Fibroblast of skin of back (primary cell): Measurements from ENCODE around the gene INPPL1.

ENCODE experiments used
- DNase-seq: peaks from one replicate; pipeline ENCODE4 v3.0.0-alpha.2; 2013

INPPL1 gene

DNA sequence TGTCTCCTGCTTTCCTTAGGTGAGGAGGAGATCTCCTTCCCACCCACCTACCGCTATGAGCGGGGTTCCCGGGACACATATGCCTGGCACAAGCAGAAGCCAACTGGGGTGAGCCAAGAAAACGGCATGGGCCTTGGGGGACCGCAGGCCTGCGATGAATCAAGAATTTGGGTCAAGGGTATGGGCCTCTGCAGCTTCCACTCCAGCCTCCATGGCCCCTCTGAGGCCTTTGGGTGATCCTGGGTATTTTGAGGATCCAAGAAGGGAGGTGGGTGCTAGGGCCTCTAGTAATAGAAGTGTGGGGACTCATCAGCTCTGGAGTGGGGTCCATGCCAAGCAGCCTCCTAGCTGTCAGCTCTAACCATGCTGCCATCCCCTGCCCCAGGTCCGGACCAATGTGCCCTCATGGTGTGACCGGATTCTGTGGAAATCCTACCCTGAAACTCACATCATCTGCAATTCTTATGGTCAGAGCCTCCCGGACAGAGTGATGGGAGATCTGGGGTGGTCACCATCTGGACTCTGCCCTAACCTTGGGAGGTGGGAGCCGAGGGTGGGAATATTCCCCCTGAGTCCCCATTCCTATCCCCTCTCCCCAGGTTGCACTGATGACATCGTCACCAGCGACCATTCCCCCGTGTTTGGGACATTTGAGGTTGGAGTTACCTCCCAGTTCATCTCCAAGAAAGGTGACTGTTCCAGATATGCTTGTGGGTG is 8.6 kb downstream of the INPPL1 start:
- no peak for DNase-seq

DNA sequence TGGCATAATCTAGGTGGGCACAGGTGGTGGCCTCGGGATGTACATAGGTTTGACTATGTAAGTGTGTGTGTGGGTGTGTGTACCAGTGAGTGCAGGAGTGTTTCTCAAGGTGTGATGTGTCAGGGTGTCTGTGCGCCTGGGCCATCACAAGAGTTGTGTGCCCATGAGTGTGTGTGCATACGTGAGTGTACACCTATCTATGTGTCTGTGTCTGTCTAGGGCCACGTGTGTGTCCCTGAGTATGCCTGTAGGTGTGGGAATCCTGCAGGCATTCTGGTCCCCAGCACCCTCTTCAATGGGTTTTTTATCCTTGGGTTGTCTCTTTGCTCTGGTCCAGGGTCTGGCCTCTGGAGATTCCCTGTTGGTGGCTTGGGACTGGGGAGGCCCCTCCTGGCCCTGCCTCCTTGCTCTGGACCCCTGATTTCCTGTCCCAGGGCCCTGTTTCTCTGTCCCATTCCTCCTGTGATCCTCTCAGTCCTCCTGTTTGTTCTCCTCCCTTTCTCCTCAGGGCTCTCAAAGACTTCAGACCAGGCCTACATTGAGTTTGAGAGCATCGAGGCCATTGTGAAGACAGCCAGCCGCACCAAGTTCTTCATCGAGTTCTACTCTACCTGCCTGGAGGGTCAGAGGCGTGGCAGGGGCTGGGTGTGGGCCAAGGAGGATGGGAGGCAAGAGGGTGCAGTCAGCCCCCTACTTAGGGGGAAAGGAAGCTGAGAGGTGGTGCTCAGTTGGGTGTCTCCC is 9.4 kb downstream of the INPPL1 start:
- DNase-seq: no peak

DNA sequence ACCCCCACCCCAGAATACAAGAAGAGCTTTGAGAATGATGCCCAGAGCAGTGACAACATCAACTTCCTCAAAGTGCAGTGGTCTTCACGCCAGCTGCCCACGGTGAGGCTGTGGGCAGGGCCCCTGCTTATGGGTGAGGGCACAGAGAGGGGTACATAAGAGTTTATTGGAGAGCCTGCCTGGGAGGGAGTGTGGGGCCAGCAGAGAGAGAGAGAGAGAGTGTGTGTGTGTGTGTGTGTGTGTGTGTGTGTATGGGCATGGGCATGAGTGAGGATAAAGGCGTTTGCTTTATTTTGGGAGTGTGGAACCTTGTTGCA is 9.9 kb downstream of the INPPL1 start:
- DNase-seq: no peak

DNA sequence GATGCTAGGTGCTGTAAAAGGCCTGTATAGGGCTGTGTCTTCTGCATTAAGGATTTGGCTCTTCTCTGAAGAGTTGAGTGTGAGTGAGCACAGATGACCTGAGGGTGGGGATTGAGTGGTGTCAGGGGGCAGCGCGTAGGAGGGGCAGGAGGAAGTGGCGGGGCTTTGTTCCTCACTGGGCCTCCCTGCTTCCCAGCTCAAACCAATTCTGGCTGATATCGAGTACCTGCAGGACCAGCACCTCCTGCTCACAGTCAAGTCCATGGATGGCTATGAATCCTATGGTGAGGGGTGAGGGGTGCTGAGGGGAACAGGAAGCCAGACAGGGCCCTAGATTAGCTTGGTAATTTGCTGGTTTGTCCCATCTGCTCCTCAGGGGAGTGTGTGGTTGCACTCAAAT is 10.4 kb downstream of the INPPL1 start:
- no peak for DNase-seq

DNA sequence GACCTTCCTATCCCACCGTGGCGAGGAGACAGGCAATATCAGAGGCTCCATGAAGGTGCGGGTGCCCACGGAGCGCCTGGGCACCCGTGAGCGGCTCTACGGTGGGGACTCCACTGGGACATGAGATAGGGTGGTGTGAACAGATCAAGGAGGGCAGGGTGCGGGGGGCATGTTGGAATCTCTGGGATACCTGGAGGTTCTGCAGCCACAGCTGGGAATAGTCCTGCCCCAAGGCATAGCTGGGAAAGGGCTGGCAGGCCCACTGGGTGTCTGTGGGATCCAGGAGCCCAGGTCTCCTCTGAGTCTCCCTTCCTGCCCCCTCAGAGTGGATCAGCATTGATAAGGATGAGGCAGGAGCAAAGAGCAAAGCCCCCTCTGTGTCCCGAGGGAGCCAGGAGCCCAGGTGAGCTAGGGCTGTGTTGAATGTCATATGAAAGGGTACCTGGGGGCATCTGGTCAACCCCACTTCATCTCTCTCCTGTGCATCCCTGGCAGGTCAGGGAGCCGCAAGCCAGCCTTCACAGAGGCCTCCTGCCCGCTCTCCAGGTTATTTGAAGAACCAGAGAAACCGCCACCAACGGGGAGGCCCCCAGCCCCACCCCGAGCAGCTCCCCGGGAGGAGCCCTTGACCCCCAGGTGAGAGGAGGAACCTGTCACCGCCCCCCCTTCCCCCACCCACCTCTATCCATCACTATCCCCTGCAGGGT is 10.9 kb downstream of the INPPL1 start:
- DNase-seq: no peak

DNA sequence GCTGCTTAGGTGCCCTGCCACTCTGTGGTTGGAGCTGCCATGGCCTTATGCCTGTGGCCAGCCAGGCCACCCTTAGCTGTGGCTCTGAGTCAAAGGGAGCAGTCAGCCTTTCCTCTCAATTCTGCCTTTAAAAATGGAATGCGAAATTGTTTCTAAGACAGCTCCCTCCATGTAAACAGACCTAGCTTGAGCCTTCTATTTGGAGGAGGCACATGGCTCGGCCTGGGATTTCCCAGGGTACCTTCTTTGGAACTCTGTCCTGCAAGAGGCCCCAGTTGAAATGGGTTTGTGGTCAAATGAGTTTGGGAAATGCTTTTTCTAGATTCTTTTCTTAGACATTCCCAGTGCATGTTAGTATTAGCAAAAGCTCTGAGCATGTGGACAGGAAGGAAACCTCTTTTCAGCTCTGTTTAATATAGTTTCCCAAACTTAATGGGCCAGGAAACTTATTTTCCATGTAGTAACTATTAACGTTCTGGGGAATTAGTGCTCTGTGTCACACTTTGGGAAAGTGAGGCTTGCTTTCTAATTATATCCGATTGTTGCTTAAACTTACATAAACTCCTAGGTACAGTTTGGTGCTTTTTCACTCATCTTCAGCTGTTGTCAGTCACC is 11.6 kb downstream of the INPPL1 start:
- DNase-seq: no peak

DNA sequence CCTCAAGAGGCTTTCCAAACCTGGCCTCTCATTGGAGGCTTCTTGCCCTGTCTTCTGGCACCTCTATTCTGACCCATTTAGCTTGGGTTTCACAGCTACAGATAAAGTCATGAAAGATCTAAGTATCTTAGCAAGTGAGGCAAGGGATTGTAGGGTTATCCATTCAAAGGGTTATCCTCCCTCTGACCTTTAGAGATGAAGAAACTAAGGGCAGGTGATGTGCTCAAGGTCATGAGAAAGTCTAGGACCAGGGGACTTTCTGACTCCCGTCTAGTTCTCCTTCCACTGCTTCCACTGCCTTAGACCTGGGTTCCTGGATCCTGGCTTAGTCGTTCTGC is 12.2 kb downstream of the INPPL1 start:
- DNase-seq: no peak

DNA sequence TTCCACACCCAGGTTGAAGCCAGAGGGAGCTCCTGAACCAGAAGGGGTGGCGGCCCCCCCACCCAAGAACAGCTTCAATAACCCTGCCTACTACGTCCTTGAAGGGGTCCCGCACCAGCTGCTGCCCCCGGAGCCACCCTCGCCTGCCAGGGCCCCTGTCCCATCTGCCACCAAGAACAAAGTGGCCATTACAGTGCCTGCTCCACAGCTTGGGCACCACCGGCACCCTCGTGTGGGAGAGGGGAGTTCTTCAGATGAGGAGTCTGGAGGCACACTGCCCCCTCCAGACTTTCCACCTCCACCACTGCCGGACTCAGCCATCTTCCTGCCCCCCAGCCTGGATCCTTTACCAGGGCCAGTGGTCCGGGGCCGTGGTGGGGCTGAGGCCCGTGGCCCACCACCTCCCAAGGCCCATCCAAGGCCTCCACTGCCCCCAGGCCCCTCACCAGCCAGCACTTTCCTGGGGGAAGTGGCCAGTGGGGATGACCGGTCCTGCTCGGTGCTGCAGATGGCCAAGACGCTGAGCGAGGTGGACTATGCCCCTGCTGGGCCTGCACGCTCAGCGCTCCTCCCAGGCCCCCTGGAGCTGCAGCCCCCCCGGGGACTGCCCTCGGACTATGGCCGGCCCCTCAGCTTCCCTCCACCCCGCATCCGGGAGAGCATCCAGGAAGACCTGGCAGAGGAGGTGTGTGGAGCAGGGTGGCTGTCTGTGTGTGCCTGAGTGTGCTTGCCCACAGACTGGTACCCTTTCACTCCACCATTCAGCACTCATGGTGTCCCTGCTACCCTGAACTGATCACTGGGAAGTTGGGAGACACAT is 12.8 kb downstream of the INPPL1 start:
- DNase-seq: no peak

DNA sequence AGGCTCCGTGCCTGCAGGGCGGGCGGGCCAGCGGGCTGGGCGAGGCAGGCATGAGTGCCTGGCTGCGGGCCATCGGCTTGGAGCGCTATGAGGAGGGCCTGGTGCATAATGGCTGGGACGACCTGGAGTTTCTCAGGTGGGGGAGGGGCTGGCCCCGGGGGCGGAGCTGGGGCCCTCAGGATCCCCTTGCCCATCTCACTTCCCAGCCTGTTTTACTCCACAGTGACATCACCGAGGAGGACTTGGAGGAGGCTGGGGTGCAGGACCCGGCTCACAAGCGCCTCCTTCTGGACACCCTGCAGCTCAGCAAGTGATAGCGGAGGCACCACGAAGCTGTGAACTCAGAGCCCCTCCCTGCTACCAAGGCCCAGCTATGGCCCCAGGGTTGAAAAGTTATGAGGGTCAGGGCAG is 13.5 kb downstream of the INPPL1 start:
- peak; percentile 68 for DNase-seq

DNA sequence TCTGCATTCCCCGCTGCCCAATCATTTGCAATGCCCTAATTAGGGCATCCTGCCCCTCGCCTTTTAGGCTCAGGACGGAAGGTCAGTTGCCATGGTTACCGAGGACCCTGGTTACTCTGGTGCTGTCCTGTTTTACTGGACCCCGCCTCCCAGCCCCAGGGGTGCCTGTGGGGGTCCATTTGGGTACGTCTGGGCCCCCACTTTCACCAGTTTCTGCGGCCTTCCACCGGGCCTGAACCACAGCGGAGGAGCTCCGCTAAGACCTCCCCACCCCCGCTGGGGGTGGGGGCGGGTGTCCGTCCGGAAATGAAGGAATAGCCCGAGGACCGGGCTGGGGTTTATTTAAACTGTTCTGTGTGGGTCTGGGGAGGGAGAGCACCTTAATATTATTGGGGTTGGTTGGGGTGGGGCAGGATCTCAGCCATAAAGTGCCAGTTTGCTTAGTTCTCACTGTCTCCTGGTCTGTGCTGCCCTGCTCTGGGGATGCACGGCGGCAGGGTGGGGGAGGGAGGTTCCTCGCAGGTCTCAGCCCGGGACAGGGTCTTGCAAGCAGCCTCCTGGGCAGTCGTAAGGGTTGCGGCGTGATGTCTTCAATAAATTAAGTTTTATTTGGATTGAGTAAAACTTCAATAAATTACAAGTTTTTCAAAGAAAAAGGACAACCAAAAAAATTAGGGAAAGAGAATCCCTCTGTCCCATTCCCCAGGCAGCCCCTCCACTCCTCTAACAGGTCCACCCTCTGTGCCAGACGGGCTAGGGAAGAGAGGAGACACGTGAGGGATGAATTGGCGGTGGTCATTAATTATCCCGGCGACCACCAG is 14.1 kb downstream of the INPPL1 start:
- DNase-seq: no peak

DNA sequence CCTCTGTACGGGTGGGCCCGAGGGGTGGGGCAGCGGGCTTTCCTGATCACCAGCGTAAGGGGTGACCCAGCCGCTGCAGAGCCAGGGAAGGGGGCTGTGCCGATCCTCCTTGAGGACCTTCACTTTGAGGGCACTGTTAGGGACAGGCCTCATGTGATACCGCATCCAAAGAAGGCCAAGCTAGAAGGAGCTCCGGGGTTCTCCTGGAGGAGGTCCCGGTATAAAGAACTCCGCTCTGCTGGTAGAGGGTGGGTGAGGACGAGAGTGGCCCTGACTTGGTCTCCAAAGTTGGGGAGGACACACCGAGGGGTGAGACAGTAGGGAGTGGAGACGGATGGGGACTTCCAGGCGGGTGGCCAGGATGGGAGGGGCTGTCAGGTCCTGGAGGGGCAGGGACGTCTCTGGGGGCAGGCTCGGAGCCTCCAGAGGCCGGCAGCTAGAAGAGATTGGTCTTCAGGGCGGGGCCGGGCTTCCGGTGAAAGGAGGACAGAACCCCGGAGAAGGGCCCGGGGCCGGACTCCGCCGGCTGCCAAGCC is 14.8 kb downstream of the INPPL1 start:
- peak; percentile 71 for DNase-seq

DNA sequence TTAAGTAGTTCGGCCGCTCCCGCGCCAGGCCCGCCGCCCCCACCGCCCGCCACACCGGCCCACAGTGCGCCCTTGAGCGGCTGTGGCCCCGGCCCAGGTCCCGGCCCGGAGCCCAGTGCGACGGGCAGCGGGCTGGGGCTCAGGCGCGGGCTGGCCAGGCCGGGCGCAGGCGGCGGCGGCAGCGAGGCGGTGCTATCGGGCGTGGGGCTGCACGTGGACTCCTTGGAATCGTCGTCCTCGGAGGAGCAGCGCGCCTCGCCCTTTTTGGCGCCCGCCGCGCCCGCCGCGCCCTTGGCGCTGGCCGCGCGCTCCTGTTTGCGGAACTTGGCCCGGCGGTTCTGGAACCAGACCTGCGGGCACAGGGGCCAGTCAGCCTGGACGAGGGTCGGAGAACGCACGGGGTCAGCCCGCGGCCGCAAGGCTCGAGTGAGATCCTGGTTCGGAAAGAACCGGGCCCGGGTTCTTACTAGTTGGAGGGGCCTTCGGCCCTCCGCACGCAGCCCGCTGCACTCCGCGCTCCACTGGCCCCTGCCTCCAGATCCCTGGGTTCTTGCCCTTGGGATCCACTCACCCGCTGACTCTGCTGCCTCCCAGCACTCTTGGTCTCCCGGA is 15.4 kb downstream of the INPPL1 start:
- peak; percentile 37 for DNase-seq

DNA sequence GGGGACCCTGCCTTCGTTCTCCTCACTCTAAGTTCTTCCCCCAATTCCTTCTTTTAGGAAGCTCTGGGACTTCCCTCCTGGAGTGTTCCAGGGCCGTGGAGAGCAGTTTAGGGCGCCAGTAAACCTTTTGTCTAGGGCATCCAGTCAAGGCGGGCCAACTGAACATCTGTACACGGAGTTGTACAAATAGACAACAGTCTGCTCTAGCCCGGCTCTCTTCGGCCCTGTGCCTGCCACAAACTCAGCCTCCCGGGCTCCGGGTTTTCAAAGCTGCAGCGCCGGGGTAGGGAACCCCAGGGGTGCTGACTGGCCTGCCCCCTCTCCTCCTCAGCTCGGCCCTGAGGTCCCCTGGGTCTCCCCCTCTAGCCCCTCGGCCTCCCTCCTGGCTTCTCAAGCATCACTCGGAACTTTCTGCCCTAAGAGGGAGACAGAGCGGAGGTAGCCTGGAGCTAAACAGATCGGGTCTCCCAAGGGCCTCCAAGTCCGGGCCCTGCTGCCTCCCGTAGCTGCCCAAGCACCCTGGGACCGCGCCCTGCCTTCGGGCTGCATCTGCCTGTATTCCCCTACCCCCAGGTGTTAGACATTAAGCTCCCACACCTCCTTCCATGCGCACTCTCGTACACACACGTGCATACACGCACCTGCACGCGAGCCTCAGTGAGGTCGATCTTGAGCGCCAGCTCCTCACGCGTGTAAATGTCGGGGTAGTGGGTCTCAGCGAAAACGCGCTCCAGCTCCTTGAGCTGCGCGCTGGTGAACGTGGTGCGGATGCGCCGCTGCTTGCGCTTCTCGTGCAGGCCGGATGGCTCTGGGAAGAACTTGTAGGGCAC is 16.1 kb downstream of the INPPL1 start:
- DNase-seq: no peak

DNA sequence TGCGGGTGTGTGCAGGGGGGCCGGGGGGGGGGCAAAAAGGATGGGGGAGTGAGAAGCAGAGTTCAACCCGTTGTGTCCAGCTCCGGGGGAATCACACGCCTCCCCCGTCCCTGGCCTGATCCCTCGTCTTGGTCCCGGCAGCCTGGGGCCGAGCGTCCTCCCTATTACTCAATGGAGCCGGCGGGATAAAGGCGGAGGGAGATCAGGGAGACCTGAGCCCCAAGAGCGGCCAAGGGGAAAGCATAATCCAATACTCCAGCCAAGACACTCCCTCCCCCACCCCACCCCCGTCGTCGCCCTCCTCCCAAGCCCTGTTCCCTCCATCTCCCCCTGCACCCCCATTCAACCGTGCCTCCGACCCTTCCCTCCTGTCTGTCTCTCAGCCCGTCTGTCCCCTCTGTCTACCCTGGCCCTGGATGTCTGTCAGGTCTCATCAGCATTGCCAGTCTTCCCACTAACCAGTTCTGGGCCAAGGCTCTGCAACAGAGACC is 16.8 kb downstream of the INPPL1 start:
- no peak for DNase-seq

DNA sequence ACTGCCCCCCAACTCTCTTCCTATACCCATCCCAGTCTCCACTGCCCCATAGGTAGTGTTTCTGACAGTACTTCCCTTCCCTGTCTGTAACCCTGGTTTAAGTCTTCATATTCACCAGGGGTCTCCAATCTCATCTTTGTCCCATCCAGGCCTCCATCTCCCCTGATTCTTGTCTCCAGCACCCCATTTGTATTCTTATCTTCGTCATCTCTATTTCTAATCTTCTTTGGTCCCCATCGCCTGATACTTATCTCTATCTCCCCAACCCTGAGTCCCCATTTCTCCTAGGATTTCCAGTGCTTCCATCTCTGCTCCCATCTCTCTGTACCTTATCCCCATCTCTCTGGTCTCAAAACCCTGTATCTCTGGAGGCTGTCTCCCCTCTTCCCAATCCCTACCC is 17.6 kb downstream of the INPPL1 start:
- DNase-seq: no peak

DNA sequence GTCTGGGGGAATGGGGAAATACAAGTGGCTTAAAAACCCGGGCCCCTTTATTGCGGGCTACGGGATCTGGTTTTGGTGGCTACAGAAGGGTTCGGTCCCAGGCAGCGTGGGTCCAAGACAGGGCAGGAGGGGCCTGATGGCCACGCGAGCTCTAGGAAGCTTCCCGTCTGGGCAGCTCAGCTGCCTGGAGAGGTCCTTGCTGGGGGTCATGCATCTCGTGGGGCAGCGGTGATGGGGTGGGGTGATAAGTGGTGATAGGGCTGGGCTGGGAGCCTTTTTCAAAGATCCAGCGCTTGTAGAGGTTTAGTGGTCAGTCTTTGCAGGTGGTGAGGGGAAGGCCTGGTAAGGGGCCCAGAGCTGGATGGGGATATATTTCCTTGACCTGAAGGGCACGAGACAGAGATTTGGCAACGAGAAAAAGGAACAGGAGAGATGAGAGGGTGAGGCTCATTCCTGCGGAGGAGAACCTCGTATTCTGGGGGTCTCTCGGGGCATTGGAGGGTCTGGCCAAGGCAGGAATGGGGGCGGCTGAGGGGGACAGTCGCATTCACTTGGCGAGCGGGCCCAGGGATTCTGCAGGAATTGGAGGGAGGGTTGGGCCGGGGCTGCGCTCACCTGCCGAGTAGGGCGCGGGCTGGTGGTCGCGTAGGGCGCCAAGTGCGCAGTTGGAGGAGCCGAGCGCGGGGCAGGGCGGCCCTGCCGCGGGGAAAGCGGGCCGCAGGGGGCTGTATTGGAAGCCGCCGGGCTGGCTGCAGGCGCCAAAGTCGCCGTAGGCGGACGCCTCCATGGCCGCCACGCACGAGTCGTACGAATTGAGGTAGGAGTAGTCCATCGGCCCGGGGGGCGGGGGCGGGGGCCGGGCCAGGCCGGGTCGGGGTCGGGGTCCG is 18.8 kb downstream of the INPPL1 start:
- no peak for DNase-seq

DNA sequence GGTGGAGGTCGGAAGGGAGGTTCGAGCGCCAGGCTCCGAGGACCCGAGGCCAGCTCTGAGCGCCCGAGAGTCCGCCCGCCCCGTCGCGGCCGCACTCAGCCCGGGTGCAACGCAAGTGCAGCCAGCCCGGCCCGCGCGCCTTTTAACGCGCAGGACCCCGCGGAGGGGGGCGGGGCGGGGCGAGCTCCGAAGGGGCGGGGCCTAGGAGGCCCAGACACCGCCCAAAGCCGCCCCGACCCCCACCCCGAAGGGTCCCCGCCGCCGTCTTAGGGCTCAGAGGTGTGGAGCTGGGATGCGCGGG is 19.4 kb downstream of the INPPL1 start, which contains the start of gene PHOX2A:
Gene PHOX2A, minus strand, starts transcription at position 117 of the 301 bp plus-strand sequence. CDS start 172 bp downstream, outside the sequence.
- DNase-seq: no peak

DNA sequence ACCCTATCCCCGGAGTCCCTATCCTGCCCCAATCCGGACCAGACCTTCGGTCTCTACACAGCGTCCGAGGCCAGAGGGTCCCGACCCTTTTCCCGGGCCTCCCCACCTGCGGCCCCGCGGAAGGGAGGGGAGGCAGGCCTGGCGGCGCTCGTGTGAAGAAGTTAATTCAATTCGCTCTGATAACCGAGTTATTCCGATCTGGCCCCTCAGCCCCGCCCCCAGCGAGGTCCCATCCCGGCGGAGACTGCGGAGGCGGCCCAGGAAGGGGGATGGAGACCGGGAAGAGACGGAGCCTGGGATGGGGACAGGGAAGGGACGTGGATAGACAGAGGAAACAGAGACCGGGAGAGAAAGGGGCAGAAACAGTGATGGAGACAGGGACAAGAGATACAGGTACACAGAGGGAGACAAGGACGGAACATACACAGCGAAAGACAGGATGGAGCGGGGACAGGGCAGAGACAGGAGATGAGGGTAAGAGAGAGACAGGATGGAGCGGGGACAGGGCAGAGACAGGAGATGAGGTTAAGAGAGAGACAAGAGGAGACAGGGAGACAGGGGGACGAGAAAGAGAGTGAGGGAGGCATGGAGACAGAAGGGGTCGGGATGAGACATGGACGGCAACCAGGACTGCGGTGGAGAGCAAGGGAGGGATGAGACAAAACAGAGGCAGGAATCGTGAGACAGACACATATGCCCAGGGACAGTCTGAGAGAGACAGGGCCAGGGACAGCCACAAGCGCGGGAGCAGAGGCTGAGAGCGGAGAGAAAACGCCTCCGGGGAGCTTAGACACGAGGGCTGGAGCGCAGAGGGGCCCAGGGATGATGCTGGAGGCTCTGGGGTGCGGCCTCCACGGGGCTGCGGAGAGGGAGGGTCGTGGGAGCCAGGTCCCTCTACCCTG is 20.0 kb downstream of the INPPL1 start:
- no peak for DNase-seq
